SH-SY5Y (cell line): ENCODE measurements around the gene ABHD11.

Source experiments
- GATA2 ChIP-seq: IDR thresholded peaks from 2 replicates; pipeline ENCODE4 v1.6.1; 2011; ENCODE audit warnings: mild to moderate bottlenecking, low read depth, low read length
- GATA3 ChIP-seq: IDR thresholded peaks from 2 replicates; pipeline ENCODE4 v1.6.1; 2011; ENCODE audit warnings: low read depth, mild to moderate bottlenecking, low read length, moderate library complexity

DNA sequence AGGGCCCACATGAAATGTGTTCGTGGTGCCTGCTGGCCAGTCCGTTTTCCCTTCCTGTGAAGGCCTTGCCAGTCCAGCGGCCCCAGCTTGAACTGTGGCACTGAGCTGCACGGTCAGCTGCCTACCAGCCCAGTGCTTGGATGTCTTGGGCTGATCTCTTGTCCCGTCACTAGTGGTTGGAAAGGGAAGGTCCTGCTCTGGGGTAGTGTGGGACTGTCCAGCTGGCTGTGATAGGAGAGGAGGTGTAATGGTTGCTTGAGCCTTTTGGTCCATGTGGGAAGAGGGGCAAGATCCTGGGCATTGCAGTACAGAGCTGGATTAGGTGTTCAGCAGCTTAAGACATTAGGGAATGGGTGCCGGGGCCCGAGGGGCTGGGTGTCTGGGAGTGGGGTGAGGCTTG is 40.2 kb downstream of the ABHD11 start:
- TF ChIP-seq GATA2 (no peak), GATA3 (no peak)
